ENCODE data around the gene CNOT1.

DNA sequence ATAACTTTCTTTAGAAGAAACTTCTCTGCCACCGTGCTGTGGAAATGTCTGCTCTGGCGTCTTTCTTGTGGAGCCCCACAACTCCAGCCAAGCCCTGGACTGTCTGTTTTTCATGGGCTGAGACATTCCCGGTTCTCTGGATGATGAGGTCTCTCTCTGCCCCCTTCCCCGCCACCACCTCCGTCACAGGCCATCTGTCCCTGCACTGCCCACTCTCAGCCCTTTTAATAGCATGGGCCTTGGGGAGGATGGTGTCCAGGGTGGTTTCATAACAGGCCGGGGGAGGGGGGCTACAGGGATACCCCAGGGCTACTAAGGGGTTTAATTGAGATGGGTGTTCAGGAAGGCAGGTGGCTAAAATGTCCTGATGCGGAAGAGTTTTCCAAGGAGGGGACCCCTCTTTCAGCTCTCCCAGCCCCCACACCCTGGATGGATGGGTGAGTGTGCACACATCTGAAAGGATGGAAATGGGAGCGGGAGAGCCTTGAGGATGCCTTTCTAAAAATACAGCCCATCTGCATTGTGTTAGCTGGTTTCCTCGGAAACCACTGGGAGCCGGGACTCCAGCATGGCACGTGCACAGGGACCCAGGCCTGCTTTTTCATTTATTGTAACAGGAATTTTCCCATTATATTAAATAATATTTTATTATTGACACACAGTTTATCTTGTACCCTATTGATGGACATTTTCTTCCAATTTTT lies 144.3 kb downstream of the CNOT1 start:
- TF ChIP-seq CTCF (IDR thresholded peaks at IDR 0.05; ENCODE audit: low read depth, low read length), result no peak
- no peak for TF ChIP-seq EZH2phosphoT487 (IDR thresholded peaks at IDR 0.05; ENCODE audit: low read depth)
